ENCODE measurements around the gene PLEKHM2. TPM values are rescaled to one million over a fixed set of nuclear protein-coding genes. Genes with fewer than 3 reads are reported as not detected.

Gene PLEKHM2
- total and polyA plus RNA-seq, 4 donors = 32.5 to 79.2 (median 63.1) TPM

DNA sequence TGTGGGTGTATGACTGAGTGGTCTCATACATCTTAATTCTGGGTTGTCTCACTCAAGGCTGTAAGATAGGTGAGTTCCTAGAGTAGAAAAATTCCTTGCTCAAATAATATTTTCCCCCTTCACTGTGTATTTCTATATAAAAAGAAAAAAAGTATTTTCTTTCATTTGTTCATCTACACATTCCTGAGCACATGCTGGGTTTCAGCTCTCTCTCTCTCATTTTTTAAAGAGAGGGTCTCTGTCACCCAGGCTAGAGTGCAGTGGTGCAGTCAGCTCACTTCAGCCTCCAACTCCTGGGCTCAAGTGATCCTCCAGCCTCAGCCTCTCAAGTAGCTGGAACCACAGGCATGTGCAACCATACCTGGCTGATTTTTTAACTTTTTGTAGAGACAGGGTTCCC is 44.9 kb upstream of the PLEKHM2 start:
- Histone ChIP-seq H3K9ac (ENCODE audit: insufficient read depth in 1 of 2, low read length in 2 of 2) (no peak overlapping the region), H3K4me3 (no peak overlapping the region), H3K36me3 (ENCODE audit: control insufficient read depth in 4 of 4, insufficient read depth in 4 of 4, low read length in 4 of 4) (peaks cover 8 to 47% (median 36%) of the 10 kb centered on the region in 4 donors), H3K27me3 (ENCODE audit: control insufficient read depth in 3 of 3, insufficient read depth in 3 of 3, low read length in 2 of 3) (no peaks in the 10 kb centered on the region), H3K4me1 (ENCODE audit: control insufficient read depth in 5 of 5, insufficient read depth in 5 of 5, low read length in 5 of 5) (no peaks in the 10 kb centered on the region), H3K9me3 (ENCODE audit: control insufficient read depth in 4 of 4, insufficient read depth in 3 of 4, low read length in 3 of 4) (no peaks in the 10 kb centered on the region), H3K27ac (ENCODE audit: low read depth in 1 of 2, low read length in 1 of 2) (no peak overlapping the region)
- TF ChIP-seq, protein P1, sequence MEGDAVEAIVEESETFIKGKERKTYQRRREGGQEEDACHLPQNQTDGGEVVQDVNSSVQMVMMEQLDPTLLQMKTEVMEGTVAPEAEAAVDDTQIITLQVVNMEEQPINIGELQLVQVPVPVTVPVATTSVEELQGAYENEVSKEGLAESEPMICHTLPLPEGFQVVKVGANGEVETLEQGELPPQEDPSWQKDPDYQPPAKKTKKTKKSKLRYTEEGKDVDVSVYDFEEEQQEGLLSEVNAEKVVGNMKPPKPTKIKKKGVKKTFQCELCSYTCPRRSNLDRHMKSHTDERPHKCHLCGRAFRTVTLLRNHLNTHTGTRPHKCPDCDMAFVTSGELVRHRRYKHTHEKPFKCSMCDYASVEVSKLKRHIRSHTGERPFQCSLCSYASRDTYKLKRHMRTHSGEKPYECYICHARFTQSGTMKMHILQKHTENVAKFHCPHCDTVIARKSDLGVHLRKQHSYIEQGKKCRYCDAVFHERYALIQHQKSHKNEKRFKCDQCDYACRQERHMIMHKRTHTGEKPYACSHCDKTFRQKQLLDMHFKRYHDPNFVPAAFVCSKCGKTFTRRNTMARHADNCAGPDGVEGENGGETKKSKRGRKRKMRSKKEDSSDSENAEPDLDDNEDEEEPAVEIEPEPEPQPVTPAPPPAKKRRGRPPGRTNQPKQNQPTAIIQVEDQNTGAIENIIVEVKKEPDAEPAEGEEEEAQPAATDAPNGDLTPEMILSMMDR (IDR thresholded peaks at IDR 0.05; ENCODE audit: control extremely low read depth, extremely low read depth) = no peak
- ATAC-seq (ENCODE audit: insufficient read depth, low FRiP score) (no peak), DNase-seq (no peak)

DNA sequence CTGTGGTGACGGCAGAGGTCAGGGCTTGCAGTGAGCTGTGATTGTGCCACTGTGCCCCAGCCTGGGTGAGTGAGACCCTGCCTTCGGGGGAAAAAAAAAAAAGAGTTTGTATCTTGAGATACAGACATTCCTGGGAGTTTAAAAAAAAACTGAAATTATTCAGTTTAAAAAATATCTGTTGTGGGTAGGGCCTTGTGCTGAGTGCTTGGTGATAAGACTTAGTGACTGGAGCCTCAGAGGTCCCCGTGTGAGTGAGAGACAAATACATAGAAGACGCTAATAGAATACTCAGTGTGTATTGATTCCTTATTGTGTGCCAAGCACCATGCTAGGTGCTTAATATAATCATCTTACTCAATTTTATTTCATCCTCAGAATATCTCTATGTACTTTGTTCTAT is 44.2 kb upstream of the PLEKHM2 start:
- TF ChIP-seq, protein P1 (IDR thresholded peaks at IDR 0.05; ENCODE audit: control extremely low read depth, extremely low read depth) = no peak
- Histone ChIP-seq H3K9ac (ENCODE audit: insufficient read depth in 1 of 2, low read length in 2 of 2) (no peak overlapping the region), H3K27ac (ENCODE audit: low read depth in 1 of 2, low read length in 1 of 2) (no peak overlapping the region), H3K9me3 (ENCODE audit: control insufficient read depth in 4 of 4, insufficient read depth in 3 of 4, low read length in 3 of 4) (no peaks in the 10 kb centered on the region), H3K4me3 (no peak overlapping the region), H3K4me1 (ENCODE audit: control insufficient read depth in 5 of 5, insufficient read depth in 5 of 5, low read length in 5 of 5) (no peaks in the 10 kb centered on the region), H3K27me3 (ENCODE audit: control insufficient read depth in 3 of 3, insufficient read depth in 3 of 3, low read length in 2 of 3) (no peaks in the 10 kb centered on the region), H3K36me3 (ENCODE audit: control insufficient read depth in 4 of 4, insufficient read depth in 4 of 4, low read length in 4 of 4) (peaks cover 5 to 43% (median 31%) of the 10 kb centered on the region in 4 donors)
- 94 to 96% methylated on average over 4 of the region's 4 CpGs for WGBS, 2 donors
- DNase-seq (no peak), ATAC-seq (ENCODE audit: insufficient read depth, low FRiP score) (no peak)

DNA sequence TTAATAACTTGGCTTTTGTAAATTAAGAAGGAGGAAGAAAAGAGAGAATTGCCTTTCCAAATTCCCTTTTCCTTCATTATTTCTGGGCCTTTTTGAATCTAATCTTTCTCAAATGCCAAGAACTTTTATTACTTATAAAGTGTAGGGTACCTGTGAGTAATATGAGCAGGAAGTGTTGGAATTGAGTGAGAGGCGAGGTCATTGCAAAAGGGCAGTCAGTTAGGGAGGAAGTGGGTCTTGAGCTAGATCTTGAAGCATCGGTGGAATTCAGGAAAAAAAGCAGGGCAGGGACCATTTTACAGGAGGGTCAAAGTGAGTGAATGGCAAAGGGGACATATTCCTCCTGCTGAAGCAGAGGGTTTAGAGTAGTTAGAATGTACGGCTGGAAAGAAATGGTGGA is 43.5 kb upstream of the PLEKHM2 start:
- Histone ChIP-seq H3K27ac (ENCODE audit: low read depth in 1 of 2, low read length in 1 of 2) (no peak overlapping the region), H3K9ac (ENCODE audit: insufficient read depth in 1 of 2, low read length in 2 of 2) (no peak overlapping the region), H3K36me3 (ENCODE audit: control insufficient read depth in 4 of 4, insufficient read depth in 4 of 4, low read length in 4 of 4) (peaks cover 3 to 44% (median 30%) of the 10 kb centered on the region in 4 donors), H3K4me1 (ENCODE audit: control insufficient read depth in 5 of 5, insufficient read depth in 5 of 5, low read length in 5 of 5) (no peaks in the 10 kb centered on the region), H3K27me3 (ENCODE audit: control insufficient read depth in 3 of 3, insufficient read depth in 3 of 3, low read length in 2 of 3) (no peaks in the 10 kb centered on the region), H3K4me3 (no peak overlapping the region), H3K9me3 (ENCODE audit: control insufficient read depth in 4 of 4, insufficient read depth in 3 of 4, low read length in 3 of 4) (no peaks in the 10 kb centered on the region)
- WGBS, 2 donors = 49 to 75% methylated on average over 3 of the region's 3 CpGs
- DNase-seq = no peak
- no peak for ATAC-seq (ENCODE audit: insufficient read depth, low FRiP score)
- TF ChIP-seq, protein P1 (IDR thresholded peaks at IDR 0.05; ENCODE audit: control extremely low read depth, extremely low read depth) = no peak

DNA sequence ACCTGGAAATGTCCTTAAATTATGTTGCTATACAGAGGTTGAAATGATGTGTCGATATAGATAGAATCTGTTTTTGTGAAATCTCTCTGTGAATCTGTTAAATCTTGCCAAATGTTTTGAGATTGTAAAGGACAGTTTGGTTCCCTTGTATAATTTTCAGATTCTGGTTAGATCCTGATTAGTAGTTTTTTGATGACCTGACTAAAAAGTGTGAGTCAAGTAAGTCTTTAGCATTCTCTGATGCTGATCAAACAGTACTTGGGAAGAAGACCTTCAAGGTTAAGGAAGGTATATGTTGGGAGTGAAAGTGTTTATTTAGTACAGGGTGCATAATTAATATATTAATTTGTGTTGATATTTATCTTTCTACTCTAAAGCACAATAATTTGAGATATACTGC is 34.2 kb upstream of the PLEKHM2 start:
- no peaks in the 10 kb centered on the region for H3K4me1 ChIP-seq (ENCODE audit: control insufficient read depth in 5 of 5, insufficient read depth in 5 of 5, low read length in 5 of 5)
- H3K9ac ChIP-seq (ENCODE audit: insufficient read depth in 1 of 2, low read length in 2 of 2) = no peak overlapping the region
- H3K36me3 ChIP-seq (ENCODE audit: control insufficient read depth in 4 of 4, insufficient read depth in 4 of 4, low read length in 4 of 4) = peaks cover 0 to 25% (median 18%) of the 10 kb centered on the region in 4 donors
- no peak overlapping the region for H3K27ac ChIP-seq (ENCODE audit: low read depth in 1 of 2, low read length in 1 of 2)
- WGBS, 2 donors = 95 to 100% methylated on average over 1 of the region's 1 CpG
- H3K9me3 ChIP-seq (ENCODE audit: control insufficient read depth in 4 of 4, insufficient read depth in 3 of 4, low read length in 3 of 4) = no peaks in the 10 kb centered on the region
- no peak for ATAC-seq (ENCODE audit: insufficient read depth, low FRiP score)
- TF ChIP-seq, protein P1 (IDR thresholded peaks at IDR 0.05; ENCODE audit: control extremely low read depth, extremely low read depth) = no peak
- no peak for DNase-seq
- H3K27me3 ChIP-seq (ENCODE audit: control insufficient read depth in 3 of 3, insufficient read depth in 3 of 3, low read length in 2 of 3) = no peaks in the 10 kb centered on the region
- no peak overlapping the region for H3K4me3 ChIP-seq
